GM21717 (cell line): Measurements from ENCODE around the gene CCN5.

Experiments
- ATAC-seq: cut with Tn5 transposase; IDR thresholded peaks from one replicate; pipeline ENCODE4 v1.9.1; 2021; ENCODE audit warnings: mild to moderate bottlenecking, moderate library complexity; ENCODE audit not compliant: unreplicated experiment

The CCN5 gene

GRCh38 chr20:44735816-44736169, 20.6 kb downstream of the CCN5 start:
- ATAC-seq, result no peak

- ATAC-seq, result no peak
Measured at GRCh38 chr20:44736170-44737021, 21.2 kb downstream of the CCN5 start.

- ATAC-seq, result no peak
Measured at GRCh38 chr20:44737116-44737515, 21.9 kb downstream of the CCN5 start.

GRCh38 chr20:44738813-44739477, 23.8 kb downstream of the CCN5 start:
- no peak for ATAC-seq

- ATAC-seq, result no peak
Measured at GRCh38 chr20:44739942-44740341, 24.8 kb downstream of the CCN5 start.

- no peak for ATAC-seq
Measured at GRCh38 chr20:44742304-44743079, 27.3 kb downstream of the CCN5 start.

- no peak for ATAC-seq
Measured at GRCh38 chr20:44743080-44743701, 28.0 kb downstream of the CCN5 start.

GRCh38 chr20:44743916-44744655, 28.9 kb downstream of the CCN5 start:
- ATAC-seq, result no peak

- ATAC-seq, result no peak
Measured at GRCh38 chr20:44745122-44745597, 30.0 kb downstream of the CCN5 start.

GRCh38 chr20:44745598-44746366, 30.6 kb downstream of the CCN5 start, which contains the start of gene KCNK15:
KCNK15 (plus strand) TSS chr20:44745865; CDS start chr20:44745911, 46 bp downstream.
- ATAC-seq, result no peak

- ATAC-seq, result no peak
Measured at GRCh38 chr20:44746367-44747165, 31.4 kb downstream of the CCN5 start.

GRCh38 chr20:44747166-44748004, 32.2 kb downstream of the CCN5 start:
- no peak for ATAC-seq

GRCh38 chr20:44748005-44748370, 32.8 kb downstream of the CCN5 start:
- no peak for ATAC-seq

- no peak for ATAC-seq
Measured at GRCh38 chr20:44750081-44750805, 35.1 kb downstream of the CCN5 start.

GRCh38 chr20:44752099-44752931, 37.1 kb downstream of the CCN5 start:
- ATAC-seq, result no peak

GRCh38 chr20:44754554-44754953, 39.4 kb downstream of the CCN5 start:
- ATAC-seq, result no peak
